OCI-LY1 (cell line): Measurements from ENCODE around the gene ADCY2.

Experiments used
- H2AFZ ChIP-seq: fragments of 200-600 bp; sonication (generic), shearing (Covaris generic); 2 replicates; pipeline ENCODE4 v1.6.0; 2014; ENCODE audit warnings: antibody characterized with exemption, mild to moderate bottlenecking, low read length
- H3F3A ChIP-seq: fragments of 200-600 bp; sonication (generic), shearing (Covaris generic); 2 replicates; pipeline ENCODE4 v1.6.0; 2014; ENCODE audit warnings: mild to moderate bottlenecking, antibody characterized with exemption, low read length, moderate library complexity; ENCODE audit not compliant: insufficient read depth
- H3K27ac ChIP-seq: fragments of 200-600 bp; sonication (generic); 2 replicates; pipeline ENCODE4 v1.5.1; 2014; ENCODE audit warnings: low read length, mixed run types, mild to moderate bottlenecking, low read depth; ENCODE audit not compliant: poor library complexity, severe bottlenecking
- H3K27me3 ChIP-seq: fragments of 200-600 bp; sonication (generic); 2 replicates; pipeline ENCODE4 v1.6.0; 2014; ENCODE audit warnings: antibody characterized with exemption, mild to moderate bottlenecking, low read length, moderate library complexity; ENCODE audit not compliant: insufficient read depth
- H3K36me3 ChIP-seq: fragments of 200-600 bp; sonication (generic); 2 replicates; pipeline ENCODE4 v1.6.1; 2014; ENCODE audit warnings: mild to moderate bottlenecking, antibody characterized with exemption, low read length, moderate library complexity, mixed read lengths; ENCODE audit not compliant: insufficient read depth
- H3K4me1 ChIP-seq: fragments of 200-600 bp; sonication (generic); 2 replicates; pipeline ENCODE4 v1.5.1; 2014; ENCODE audit warnings: mild to moderate bottlenecking, low read length, moderate library complexity; ENCODE audit not compliant: insufficient read depth, severe bottlenecking
- H3K4me2 ChIP-seq: fragments of 200-600 bp; sonication (generic), shearing (Covaris generic); 2 replicates; pipeline ENCODE4 v1.6.1; 2014; ENCODE audit warnings: low read length
- H3K4me3 ChIP-seq: fragments of 200-600 bp; sonication (generic); 2 replicates; pipeline ENCODE4 v1.5.1; 2014; ENCODE audit warnings: low read length, low read depth, mild to moderate bottlenecking, mixed read lengths; ENCODE audit not compliant: poor library complexity, severe bottlenecking
- H3K79me2 ChIP-seq: fragments of 200-600 bp; shearing (Covaris generic); 2 replicates; pipeline ENCODE4 v1.6.1; 2016; ENCODE audit warnings: mixed run types, low read length, mixed read lengths; ENCODE audit not compliant: insufficient read depth
- H3K9ac ChIP-seq: fragments of 200-600 bp; sonication (generic), shearing (Covaris generic); 2 replicates; pipeline ENCODE4 v1.6.1; 2014; ENCODE audit warnings: mild to moderate bottlenecking, low read length, mixed read lengths
- H3K9me2 ChIP-seq: fragments of 200-600 bp; sonication (generic), shearing (Covaris generic); 2 replicates; pipeline ENCODE4 v1.6.1; 2014; ENCODE audit warnings: low read depth, mild to moderate bottlenecking, low read length, mixed read lengths
- H3K9me3 ChIP-seq: fragments of 200-600 bp; shearing (Covaris generic); 2 replicates; pipeline ENCODE4 v1.6.1; 2014; ENCODE audit warnings: low read length, mixed read lengths
- H4K20me1 ChIP-seq: fragments of 200-600 bp; sonication (generic), shearing (Covaris generic); 2 replicates; pipeline ENCODE4 v1.6.0; 2016; ENCODE audit warnings: mild to moderate bottlenecking, low read length; ENCODE audit not compliant: insufficient read depth
- CTCF ChIP-seq: fragments of 200-600 bp; sonication (generic), shearing (Covaris generic); IDR thresholded peaks from 2 replicates; pipeline ENCODE4 v1.5.1; 2017; ENCODE audit warnings: mild to moderate bottlenecking, antibody characterized with exemption, low read length, moderate library complexity, mixed read lengths
- EZH2 ChIP-seq: fragments of 200-600 bp; sonication (generic), shearing (Covaris generic); IDR thresholded peaks from 2 replicates; pipeline ENCODE4 v1.8.0; 2017; ENCODE audit warnings: borderline replicate concordance, mixed run types, mild to moderate bottlenecking, antibody characterized with exemption, low read length, moderate library complexity, mixed read lengths

The ADCY2 gene

GRCh38 chr5:7749626-7750025 lies 353.7 kb downstream of the ADCY2 start:
- Histone ChIP-seq H3K27ac (no peak overlapping the region), H3K36me3 (no peaks in the 10 kb centered on the region), H3K9me2 (no peaks in the 10 kb centered on the region), H3K4me1 (no peaks in the 10 kb centered on the region), H3K9ac (no peak overlapping the region), H3F3A (no peaks in the 10 kb centered on the region), H4K20me1 (no peaks in the 10 kb centered on the region), H3K4me3 (no peak overlapping the region), H3K9me3 (no peaks in the 10 kb centered on the region), H2AFZ (no peak overlapping the region), H3K4me2 (no peak overlapping the region), H3K27me3 (no peaks in the 10 kb centered on the region), H3K79me2 (no peaks in the 10 kb centered on the region)
- TF ChIP-seq EZH2 = no peak
- TF ChIP-seq CTCF = no peak

- Histone ChIP-seq H3K4me3 (no peak overlapping the region), H3K9me3 (no peaks in the 10 kb centered on the region), H3K79me2 (no peaks in the 10 kb centered on the region), H3K9me2 (no peaks in the 10 kb centered on the region), H3F3A (no peaks in the 10 kb centered on the region), H4K20me1 (no peaks in the 10 kb centered on the region), H2AFZ (no peak overlapping the region), H3K27me3 (no peaks in the 10 kb centered on the region), H3K36me3 (no peaks in the 10 kb centered on the region), H3K4me2 (no peak overlapping the region), H3K9ac (no peak overlapping the region), H3K4me1 (no peaks in the 10 kb centered on the region), H3K27ac (no peak overlapping the region)
- TF ChIP-seq EZH2 = no peak
- TF ChIP-seq CTCF = no peak
Observed at GRCh38 chr5:7751874-7752273, 355.9 kb downstream of the ADCY2 start.

- no peak overlapping the region for H3K4me2 ChIP-seq
- no peaks in the 10 kb centered on the region for H3K79me2 ChIP-seq
Observed at GRCh38 chr5:7753181-7753580, 357.2 kb downstream of the ADCY2 start.

More at GRCh38 chr5:7753181-7753580, 357.2 kb downstream of the ADCY2 start:
- Histone ChIP-seq H3K9me2 (no peaks in the 10 kb centered on the region), H3K4me3 (no peak overlapping the region), H2AFZ (no peak overlapping the region), H3K9me3 (no peaks in the 10 kb centered on the region), H3K27ac (no peak overlapping the region), H3K4me1 (no peaks in the 10 kb centered on the region), H3K36me3 (no peaks in the 10 kb centered on the region), H3K27me3 (no peaks in the 10 kb centered on the region), H3K9ac (no peak overlapping the region), H4K20me1 (no peaks in the 10 kb centered on the region), H3F3A (no peaks in the 10 kb centered on the region)
- TF ChIP-seq CTCF (no peak), EZH2 (no peak)
